GM12873 (cell line): ENCODE data around the gene MZF1.

Source experiments
- CTCF ChIP-seq: IDR thresholded peaks from 2 replicates; pipeline ENCODE4 v1.5.1; 2012; ENCODE audit warnings: low read depth, mild to moderate bottlenecking, moderate library complexity, low read length, control low read depth; ENCODE audit not compliant: insufficient read depth; ENCODE audit errors: missing control alignments

MZF1 gene

GRCh38 chr19:58550362-58551122 lies 22.6 kb downstream of the MZF1 start:
- TF ChIP-seq CTCF, result no peak

DNA sequence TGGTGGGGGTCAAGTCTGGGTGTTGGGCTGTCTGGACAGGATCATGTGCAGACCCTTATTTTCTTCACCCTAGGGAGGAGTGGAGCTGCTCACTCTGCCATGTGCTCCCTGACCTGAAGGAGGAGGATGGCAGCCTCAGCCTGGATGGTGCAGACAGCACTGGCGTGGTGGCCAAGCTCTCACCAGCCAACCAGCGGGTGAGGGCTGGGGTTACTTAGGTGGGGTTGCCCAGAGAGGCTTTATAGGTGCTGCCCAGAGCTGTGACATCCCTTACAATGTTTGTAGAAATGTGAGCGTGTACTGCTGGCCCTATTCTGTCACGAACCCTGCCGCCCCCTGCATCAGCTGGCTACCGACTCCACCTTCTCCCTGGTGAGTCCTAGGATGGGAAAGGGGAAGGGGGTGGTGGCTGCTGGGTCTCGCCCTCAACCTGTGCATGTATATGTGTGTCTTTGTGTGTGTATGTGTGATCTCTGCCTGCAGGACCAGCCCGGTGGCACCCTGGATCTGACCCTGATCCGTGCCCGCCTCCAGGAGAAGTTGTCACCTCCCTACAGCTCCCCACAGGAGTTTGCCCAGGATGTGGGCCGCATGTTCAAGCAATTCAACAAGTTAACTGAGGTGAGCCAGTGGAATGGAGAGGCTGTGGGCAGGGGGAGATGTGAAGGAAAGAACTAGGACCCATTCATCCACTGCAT lies 23.3 kb downstream of the MZF1 start:
- TF ChIP-seq CTCF, result no peak

GRCh38 chr19:58548859-58549663 lies 24.1 kb downstream of the MZF1 start:
- TF ChIP-seq CTCF, result no peak

DNA sequence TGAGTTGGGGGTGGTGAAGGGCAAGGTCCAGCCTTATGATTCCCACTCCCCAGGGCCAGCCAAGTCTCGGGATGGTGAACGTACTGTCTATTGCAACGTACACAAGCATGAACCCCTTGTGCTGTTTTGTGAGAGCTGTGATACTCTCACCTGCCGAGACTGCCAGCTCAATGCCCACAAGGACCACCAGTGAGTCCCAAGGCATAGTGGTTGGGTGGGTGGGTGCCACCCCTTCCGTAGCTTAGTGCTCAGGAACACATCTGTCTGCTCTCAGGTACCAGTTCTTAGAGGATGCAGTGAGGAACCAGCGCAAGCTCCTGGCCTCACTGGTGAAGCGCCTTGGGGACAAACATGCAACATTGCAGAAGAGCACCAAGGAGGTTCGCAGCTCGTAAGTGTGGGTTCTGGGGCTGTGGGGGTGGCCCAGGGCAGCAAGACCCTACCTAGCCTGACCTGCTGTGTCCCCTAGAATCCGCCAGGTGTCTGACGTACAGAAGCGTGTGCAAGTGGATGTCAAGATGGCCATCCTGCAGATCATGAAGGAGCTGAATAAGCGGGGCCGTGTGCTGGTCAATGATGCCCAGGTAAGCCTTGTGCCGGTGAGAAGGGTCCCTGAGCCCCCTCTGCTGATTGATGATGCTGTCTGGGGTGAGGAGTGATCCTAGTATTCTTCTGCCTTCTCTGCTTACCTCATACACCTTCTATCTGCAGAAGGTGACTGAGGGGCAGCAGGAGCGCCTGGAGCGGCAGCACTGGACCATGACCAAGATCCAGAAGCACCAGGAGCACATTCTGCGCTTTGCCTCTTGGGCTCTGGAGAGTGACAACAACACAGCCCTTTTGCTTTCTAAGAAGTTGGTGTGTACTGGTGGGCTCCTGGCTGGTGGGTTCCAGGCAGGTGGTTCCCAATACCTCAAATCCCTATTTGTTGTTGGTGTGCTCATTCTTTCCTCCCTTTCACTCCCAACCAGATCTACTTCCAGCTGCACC lies 25.5 kb downstream of the MZF1 start:
- TF ChIP-seq CTCF, result no peak

DNA sequence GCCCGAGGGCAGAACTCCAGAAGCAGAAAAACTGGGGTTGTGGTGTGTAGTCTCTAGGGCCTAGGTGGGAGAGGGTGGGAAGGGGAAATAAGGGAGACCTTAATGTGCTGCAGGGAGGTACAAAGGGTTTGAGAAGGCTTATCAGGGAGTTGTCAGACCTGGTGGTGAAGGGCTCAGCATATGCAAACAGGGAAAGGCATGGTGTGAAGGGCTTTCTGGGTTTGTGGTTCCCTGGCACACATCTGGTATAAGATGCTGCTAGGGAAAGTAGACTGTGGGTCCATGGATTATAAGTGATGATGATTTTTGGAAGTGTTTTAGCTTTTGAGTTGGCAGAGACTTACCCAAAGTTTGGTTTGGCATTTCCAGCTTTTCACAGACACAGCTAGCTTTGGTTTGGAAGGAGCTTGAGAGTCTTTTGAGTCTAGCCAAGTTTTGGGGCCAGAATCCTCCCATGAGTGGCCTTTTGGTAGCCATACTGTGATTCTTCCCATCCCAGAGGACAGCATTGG lies 27.1 kb downstream of the MZF1 start:
- no peak for TF ChIP-seq CTCF

GRCh38 chr19:58545286-58546018 lies 27.7 kb downstream of the MZF1 start:
- TF ChIP-seq CTCF, result no peak
